ENCODE data around the gene ASTN2.

Gene ASTN2

DNA sequence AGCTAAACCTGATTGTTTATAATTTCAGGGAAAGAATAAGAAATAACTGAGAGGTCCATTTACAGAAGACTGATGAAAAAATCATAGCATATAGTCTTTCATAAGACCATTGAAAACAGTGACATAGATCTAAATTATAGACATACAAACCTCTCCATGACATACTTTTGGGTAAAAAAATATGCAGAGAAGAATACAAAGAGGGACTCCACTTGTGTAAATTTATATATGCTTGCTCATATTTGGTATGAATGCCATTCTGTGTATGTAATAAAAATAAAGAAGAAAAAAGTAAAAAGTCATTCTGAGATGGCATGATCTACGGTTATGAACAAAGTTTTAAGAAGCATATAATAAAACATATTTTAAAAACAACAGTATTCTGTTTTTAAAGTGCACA, 310.7 kb downstream of the ASTN2 start:
- Histone ChIP-seq H3K4me3 (replicated peaks; ENCODE audit: low read depth, low read length) (no peak overlapping the region), H3K27me3 (replicated peaks; ENCODE audit: control insufficient read depth, insufficient read depth, low read length) (no peaks in the 10 kb centered on the region; the same call in 1 of the 2 replicates), H3K36me3 (ENCODE audit: control insufficient read depth, insufficient read depth, low read length) (no peaks in the 10 kb centered on the region)
- TF ChIP-seq, protein P1, sequence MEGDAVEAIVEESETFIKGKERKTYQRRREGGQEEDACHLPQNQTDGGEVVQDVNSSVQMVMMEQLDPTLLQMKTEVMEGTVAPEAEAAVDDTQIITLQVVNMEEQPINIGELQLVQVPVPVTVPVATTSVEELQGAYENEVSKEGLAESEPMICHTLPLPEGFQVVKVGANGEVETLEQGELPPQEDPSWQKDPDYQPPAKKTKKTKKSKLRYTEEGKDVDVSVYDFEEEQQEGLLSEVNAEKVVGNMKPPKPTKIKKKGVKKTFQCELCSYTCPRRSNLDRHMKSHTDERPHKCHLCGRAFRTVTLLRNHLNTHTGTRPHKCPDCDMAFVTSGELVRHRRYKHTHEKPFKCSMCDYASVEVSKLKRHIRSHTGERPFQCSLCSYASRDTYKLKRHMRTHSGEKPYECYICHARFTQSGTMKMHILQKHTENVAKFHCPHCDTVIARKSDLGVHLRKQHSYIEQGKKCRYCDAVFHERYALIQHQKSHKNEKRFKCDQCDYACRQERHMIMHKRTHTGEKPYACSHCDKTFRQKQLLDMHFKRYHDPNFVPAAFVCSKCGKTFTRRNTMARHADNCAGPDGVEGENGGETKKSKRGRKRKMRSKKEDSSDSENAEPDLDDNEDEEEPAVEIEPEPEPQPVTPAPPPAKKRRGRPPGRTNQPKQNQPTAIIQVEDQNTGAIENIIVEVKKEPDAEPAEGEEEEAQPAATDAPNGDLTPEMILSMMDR (IDR thresholded peaks at IDR 0.05; ENCODE audit: insufficient read depth, low read length, poor library complexity, severe bottlenecking): no peak
- no peak for DNase-seq (ENCODE audit: extremely low read depth, insufficient read length)

DNA sequence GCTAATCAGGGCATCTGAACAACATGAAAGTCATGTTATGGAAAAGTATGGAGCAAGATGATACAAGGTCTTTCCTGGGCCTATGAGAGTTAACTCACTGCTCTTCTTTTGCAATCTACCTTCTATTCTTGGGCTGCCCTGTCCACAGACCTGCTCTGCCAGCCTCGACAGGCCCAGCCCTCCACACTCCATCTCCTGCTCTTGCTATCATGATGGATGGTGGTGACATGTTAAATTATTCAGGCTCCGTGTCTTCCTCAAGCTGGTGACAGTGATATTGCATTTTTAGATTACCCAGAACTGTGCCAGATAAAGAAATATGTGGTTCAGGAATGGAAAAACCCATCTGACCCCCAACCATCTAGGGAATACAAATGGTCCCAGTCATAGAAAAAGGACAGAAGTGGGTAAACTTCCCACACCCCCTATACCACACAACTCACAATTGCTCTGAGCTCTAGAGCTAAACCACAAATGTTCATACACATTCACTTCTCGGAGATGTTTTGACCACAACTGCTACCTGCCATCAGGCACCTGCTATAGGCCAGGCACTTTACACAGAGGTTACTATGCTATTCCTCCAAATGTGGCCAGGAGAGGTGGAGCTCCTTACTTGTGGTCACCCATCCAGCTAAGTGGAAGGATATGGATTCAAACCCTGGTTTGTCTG, 311.3 kb downstream of the ASTN2 start:
- Histone ChIP-seq H3K27me3 (replicated peaks; ENCODE audit: control insufficient read depth, insufficient read depth, low read length) (no peaks in the 10 kb centered on the region; the same call in 1 of the 2 replicates), H3K4me3 (replicated peaks; ENCODE audit: low read depth, low read length) (no peak overlapping the region), H3K36me3 (ENCODE audit: control insufficient read depth, insufficient read depth, low read length) (no peaks in the 10 kb centered on the region)
- TF ChIP-seq, protein P1 (IDR thresholded peaks at IDR 0.05; ENCODE audit: insufficient read depth, low read length, poor library complexity, severe bottlenecking): no peak
- DNase-seq (ENCODE audit: extremely low read depth, insufficient read length): no peak

DNA sequence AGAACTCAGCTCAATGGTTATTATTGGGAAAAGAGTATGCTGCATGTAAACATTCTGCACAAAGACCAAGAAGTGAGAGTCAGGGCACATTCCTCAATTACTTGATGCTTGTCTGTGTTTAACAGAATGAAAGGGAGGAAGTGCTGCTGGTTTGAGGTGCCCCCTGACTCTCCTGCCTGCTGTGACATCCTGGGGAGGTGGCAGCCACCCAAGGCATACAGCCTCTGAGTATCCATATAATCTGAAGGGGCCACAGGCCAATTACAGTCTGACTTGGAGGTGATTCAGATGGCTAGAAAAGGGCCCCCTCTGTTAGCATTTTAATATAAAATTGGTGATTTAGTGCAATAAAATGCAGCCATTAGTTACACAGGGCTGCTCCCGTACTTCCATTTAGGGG, 313.8 kb downstream of the ASTN2 start:
- H3K27me3 ChIP-seq (replicated peaks; ENCODE audit: control insufficient read depth, insufficient read depth, low read length): no peaks in the 10 kb centered on the region; the same call in 1 of the 2 replicates
- H3K36me3 ChIP-seq (ENCODE audit: control insufficient read depth, insufficient read depth, low read length): no peaks in the 10 kb centered on the region
- no peak for DNase-seq (ENCODE audit: extremely low read depth, insufficient read length)
- TF ChIP-seq, protein P1 (IDR thresholded peaks at IDR 0.05; ENCODE audit: insufficient read depth, low read length, poor library complexity, severe bottlenecking): no peak
- H3K4me3 ChIP-seq (replicated peaks; ENCODE audit: low read depth, low read length): no peak overlapping the region

GRCh38 chr9:117098331-117098730, 316.5 kb downstream of the ASTN2 start:
- no peak for DNase-seq (ENCODE audit: extremely low read depth, insufficient read length)
- TF ChIP-seq, protein P1 (IDR thresholded peaks at IDR 0.05; ENCODE audit: insufficient read depth, low read length, poor library complexity, severe bottlenecking): no peak
- no peaks in the 10 kb centered on the region for H3K27me3 ChIP-seq (replicated peaks; ENCODE audit: control insufficient read depth, insufficient read depth, low read length)

GRCh38 chr9:117097761-117098160, 317.1 kb downstream of the ASTN2 start:
- TF ChIP-seq, protein P1 (IDR thresholded peaks at IDR 0.05; ENCODE audit: insufficient read depth, low read length, poor library complexity, severe bottlenecking): no peak
- no peak for DNase-seq (ENCODE audit: extremely low read depth, insufficient read length)

More at GRCh38 chr9:117098331-117098730, 316.5 kb downstream of the ASTN2 start:
- H3K36me3 ChIP-seq (ENCODE audit: control insufficient read depth, insufficient read depth, low read length): no peaks in the 10 kb centered on the region
- H3K4me3 ChIP-seq (replicated peaks; ENCODE audit: low read depth, low read length): no peak overlapping the region

More at GRCh38 chr9:117097761-117098160, 317.1 kb downstream of the ASTN2 start:
- Histone ChIP-seq H3K27me3 (replicated peaks; ENCODE audit: control insufficient read depth, insufficient read depth, low read length) (no peaks in the 10 kb centered on the region), H3K36me3 (ENCODE audit: control insufficient read depth, insufficient read depth, low read length) (no peaks in the 10 kb centered on the region), H3K4me3 (replicated peaks; ENCODE audit: low read depth, low read length) (no peak overlapping the region)

Measured in GM06990 (cell line).